HG03135 (cell line): Measurements from ENCODE around the gene CABP4.

Experiments
- ATAC-seq: cut with Tn5 transposase; IDR thresholded peaks from one replicate; pipeline ENCODE4 v1.9.1; 2021; ENCODE audit warnings: mild to moderate bottlenecking, moderate library complexity; ENCODE audit not compliant: unreplicated experiment

CABP4 gene

DNA sequence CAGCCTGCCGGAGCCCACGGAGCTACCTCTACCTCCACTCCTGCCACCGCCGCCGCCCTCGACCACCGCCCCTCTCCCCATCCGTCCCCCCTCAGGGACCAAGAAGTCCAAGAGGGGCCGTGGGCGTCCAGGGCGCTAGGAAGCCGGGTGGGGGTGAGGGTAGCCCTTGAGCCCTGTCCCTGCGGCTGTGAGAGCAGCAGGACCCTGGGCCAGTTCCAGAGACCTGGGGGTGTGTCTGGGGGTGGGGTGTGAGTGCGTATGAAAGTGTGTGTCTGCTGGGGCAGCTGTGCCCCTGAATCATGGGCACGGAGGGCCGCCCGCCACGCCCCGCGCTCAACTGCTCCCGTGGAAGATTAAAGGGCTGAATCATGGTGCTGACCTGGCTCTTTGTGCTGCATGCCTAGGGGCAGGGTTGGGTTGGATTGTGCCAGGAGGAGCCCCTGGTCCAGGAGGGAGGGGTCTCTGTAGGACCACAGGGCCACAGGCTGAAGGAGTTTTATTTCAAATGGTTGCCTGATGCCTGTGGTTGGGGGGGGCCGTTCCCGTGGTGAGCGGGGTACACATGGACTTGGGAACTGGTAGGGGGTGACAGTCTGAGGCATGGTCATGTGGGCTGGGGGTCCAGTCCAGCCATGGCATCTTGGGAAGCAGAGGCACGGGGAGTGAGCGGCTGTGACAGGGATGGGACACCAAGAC lies 20.0 kb upstream of the CABP4 start:
- no peak for ATAC-seq

DNA sequence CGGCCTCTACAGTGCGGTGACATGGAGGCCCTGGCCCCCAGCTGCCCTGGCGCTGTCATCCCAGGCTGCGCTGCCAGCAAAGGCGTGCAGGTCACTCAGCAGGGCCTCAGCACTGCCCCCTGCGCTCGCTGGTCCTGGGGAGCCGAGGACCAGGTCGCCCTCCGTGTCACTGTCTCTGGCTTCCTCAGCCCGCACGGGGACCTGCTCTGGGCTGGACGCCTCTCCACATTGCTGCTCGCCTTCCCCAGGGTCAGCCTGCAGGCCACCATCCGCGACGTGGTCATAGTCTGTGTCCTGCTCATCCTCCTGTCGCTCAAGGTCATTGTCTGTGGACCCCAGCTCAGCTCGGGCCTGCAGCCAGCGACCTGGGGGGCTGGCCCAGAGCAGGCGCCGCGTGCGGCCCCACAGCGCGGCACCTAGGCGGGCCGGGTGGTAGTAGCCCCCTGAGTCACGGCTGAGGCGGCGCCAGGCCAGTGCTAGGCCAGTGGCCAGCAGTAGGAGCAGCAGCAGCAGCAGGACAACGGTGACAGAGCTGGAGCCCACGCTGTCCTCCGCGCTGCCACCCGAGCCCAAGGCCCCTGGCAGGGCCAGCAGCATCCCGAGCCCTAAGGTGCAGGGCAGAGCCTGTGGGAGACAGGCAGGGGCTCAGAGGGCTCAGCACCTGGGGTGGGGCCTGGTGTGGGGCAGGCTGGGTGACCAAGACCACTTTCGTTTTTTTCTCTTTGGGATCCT lies 19.3 kb upstream of the CABP4 start:
- ATAC-seq, result no peak

DNA sequence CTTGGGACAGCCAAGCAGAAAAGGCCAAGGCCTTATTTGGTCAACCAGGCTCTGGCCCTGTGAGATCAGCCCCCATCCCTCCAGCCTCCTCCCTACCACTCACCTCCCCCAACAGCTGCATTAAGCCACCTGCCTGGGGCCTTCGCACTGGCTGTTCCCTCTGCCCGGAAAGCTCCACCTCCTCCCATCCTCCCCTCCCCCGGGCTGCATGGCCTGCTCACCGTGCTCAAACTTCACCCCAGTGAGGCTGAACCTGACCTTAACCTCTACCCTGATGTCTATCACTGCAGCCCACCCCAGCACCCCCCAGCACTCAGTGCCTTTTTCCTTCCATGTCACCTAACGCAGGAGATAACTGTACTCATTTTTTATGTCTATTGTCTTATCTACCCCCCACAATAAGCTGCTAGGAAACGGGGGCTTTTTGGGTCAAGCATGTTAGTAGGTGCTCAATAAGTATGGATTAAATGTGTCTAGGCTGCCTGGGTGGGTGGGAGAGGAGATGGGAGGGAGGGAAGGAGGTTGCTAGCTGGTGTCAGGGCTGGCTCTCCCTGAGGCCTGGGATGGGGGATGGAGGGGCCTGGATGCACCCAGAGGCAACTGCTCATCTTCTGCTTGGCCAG lies 18.6 kb upstream of the CABP4 start:
- ATAC-seq, result peak; percentile 38

DNA sequence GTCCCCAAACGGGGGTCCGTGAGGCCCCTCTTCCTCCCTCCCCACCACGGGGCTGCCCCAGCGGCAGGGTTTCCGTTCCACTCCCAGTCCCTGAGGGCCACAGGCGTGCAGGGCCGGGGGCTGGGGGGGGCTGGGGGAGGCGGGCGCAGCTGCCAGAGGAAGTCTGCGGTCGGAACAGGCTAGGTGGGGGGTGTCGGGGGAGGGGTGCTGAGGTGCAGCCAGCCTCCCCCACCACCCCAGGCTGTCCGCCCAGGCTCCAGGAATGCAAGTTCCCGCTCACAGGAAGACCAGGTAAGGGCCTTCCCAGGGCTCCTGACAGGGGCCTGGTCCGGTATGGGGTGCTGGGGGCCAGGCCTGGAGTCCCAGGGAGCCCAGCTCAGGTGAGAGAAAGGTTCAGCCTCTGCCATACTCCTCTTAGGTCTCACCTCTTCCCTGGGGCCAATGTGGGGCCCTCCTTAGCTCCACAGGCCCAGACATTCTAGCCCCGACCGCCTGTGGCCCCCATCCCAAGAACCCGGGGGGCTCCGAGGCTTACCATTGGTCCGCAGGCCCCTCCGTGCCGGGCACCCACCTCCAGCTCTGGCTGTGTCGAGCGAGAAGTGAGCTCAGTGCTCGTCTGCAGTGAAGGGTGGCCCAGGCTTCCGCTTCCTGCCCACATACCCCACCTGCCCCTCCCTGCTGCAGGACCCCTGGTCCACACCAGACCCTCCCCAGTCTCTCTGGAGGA lies 17.9 kb upstream of the CABP4 start, which contains the start of gene PTPRCAP:
PTPRCAP (minus strand) TSS at position 601 of the 727 bp plus-strand sequence; CDS start at position 538, 63 bp downstream.
- no peak for ATAC-seq

DNA sequence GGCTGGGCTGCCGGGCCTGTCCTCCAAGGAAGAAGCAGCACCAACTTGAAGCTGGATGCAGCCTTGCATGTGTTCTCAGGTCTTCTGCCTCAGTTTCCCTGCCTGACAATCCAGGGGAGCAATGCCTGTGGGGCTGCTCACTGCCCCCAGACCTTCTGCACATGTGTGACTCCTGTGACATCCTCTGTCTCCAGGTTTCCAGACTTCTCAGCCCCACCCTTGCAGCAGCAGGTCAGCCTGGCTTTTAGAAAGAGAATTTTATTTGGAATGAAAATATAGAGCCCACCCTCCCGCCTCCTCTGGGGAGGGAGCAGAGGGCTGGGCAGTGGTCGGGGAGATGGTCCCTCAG lies 17.4 kb upstream of the CABP4 start:
- ATAC-seq, result no peak

DNA sequence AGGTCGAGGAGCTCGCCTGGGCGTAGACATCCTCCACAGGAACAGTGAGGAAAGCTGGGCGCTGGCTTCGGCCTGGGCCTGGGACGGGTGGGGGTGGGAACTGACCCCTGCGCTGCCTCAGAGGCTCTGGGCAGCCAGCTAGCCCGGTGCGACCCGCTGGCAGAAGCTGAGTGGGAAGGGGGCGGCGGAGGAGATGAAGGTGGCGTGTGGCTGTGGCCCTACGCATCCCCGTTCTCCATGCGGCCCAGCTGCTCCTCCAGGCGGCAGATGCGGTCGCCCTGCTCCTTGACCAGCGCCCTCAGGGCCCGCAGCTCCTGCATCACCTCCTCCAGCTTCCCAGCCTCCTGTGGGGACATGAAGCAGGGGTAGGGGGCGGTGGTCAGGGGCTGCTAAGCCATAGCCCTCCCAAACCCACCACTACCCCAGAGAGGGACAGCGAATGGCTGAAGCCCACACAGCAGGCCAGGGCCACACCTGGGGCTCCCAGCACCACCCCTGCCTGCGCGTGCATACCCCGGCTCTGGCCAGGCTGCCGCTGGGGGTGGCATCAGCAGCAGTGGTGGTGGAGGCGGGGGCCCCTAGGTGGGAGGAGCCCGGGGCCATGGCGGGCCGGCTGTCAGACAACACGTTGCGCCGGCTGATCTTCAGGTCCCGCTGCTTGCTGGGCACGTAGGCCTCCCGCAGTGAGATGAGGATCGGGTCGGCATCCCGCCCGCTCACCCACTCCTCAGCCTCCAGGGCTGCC lies 16.8 kb upstream of the CABP4 start:
- no peak for ATAC-seq

DNA sequence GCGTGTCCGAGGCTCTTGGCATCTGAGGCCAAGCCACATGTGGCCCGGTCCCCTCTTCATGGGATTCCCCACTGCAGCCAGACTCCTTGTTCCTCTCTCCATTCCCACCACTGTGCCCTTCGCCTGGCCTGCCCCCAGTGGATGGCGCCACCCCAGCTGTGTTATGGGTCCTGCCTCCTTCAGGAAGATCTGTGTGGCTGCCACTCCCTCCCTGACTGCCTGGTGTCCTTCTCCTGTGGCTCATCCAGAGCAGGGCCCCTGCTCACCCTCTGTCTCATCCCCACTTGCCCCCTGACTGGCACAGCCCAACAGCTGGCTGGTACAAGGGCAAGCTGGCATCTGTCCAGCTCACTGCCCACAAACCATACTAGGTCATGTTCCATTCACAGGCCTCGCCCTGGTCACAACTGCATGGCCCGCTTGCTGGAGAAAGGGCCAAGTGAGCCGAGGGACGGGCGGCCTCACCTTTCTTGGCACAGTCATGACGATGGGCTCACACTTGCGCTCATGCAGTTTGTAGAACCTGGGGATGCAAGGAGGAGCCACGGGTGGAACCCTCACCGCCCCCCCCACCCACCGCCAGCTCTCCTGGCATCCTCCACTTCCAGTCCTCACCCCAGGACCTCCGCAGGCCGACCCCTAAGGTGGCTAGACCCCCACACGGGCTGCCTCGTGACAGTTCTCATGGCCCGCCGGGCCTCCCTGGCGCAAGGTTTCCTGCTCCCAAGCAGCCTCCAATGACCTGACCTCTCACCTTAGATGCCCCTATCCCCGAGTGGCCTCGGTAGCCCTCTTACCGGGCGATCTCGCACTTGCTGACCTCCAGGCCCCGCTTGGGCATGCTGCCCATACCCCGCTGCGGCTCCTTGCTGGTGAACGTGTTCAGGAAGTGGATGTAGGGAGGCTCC lies 15.6 kb upstream of the CABP4 start:
- ATAC-seq, result no peak

DNA sequence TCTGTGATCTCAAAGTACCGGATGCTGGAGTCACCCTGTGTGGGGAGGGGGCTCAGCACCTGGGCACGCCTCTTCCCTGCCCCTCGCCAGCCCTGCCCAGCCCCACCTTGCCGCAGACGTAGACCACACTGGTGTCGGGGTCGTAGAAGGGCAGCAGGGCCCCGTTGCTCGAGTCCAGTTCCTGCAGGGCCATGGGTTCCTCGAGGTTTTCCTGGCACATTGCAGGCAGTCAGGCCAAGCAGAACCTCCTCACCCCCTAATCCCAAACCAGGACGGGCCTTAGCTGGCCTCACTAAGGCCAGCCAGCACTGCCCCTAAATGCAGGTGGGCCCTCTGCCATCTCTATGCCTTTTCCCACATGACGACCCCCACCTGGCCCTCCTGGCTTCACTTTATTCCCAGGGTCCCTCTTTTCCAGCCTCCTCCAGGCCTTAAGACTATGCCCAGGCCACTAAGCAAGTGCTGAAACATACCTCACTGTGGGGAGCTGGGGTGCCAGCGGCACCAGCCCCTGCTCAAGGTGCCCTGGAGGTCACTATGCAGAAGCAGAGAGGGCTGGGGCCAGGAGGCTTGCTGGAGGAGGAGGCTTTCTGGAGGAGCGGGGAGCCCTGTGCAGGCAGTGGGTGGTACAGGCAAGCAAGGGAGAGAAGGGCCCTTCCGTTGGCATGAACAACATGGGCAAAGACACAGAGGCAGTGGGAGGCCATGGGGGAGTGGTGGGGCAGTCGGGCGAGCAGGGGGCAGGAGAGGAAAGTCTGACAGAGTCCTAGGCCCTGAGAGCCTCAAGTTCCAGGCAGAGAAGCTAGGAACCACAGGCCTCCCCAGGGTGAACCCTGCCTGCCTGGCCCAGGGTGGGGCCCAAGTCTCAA lies 14.7 kb upstream of the CABP4 start:
- ATAC-seq, result no peak

DNA sequence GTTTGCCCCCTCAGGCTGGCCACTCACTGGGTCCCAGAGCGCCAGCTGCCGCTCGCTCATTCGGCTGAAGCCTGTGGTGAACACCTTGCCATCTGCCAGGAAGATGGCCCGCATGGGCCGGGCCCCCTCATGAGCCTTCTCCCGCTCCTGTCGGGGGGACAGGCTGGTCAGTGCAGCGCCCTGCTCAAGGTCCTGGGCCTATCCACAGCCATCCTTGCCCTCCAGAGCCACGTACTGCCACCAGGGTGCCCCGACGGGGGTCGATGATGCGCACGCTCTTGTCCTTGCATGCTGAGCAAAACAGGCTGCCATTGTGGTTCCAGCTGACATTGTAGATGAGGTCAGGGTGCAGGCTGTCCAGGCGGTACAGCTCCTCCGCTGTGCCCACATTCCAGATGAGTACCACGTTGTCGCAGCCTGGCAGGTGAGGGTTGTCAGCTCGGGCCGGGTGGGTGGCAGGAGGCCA lies 14.0 kb upstream of the CABP4 start:
- no peak for ATAC-seq

DNA sequence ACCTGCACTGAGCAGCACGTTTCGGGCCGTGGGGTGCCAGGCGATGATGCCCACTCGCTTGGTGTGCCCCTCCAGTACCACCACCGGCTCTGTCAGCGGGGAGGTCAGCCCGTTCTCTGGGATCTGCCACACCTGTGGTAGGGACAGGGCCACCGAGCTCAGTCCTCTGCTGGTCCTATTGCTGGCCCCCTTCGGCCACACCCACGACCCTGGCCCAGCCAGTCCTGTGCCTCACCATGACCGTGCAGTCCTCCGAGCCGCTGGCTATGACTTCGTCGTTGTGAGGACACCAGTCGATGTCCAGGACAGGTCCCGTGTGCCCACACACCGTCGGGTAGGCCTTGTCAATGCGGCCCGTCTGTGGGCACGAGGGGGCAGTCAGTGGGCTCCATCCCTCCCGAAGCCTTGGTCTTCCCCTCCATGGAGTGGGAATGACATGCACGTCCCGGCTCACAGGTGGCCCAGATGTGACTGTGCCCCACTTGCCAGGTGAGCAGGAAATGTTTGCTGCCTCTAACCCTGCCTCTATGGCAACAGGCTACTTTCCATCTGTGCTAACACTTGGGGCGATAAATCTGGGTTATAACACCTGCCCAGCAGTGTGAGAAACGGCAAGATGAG lies 13.3 kb upstream of the CABP4 start:
- ATAC-seq, result no peak

DNA sequence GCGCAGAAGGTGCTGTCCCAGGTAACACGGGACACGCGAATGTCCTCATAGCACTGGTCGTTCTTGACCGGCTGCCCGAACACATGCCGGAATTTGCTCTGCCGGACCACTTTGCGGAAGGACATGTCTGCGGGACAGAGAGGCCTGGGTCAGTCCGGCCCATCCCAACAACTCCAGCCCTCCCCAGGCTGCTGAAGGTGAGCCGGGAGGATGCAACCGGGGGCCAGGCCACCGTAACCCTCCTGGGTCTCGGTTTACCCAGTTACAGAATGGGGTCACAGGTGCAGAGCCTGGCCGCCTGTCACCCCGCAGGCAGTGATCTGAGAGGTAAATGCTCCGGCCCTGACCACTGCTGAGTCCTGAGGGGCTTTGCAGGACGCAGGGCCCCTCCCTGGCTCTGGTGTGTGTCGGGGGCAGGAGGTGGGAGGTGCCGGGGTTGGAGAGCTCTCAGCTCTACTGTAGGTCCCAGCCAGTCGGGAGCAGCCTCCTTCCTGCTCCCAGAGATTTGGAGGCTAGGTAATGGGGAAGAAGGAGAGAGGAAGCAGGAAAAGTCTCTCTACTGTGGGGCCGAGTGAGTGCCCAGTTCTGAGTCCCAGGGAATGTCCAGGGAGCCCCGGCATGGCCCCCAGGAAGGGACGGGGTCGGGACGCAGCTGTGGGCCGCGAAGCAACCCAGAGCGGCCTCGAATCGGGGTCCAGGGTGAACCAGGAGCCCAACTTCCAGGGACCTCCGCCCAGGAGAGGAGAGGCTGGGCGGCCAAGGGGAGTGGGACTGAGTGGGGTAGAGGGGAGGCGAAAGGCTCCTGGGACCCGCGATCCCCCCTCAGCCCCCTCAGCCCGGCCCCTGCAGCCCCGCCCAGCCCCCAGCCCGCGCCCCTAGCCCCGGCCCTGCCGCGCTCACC lies 12.4 kb upstream of the CABP4 start:
- ATAC-seq, result no peak

DNA sequence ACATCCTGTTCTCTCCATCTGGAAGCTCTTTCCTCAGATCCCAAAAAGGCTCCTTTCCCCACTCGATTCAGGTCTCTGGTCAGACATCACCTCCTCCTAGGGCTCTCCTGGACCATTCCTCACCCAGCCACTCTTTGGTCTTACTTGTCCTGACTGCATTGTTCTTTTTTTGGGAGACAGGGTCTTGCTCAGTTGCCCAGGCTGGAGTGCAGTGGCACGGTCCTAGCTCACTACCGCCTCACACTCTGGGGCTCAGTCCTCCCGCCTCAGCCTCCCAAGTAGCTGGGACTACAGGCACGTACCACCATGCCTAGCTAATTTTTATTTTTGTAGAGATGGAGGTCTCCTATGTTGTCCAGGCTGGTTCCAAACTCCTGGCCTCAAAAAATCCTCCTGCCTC lies 9.6 kb upstream of the CABP4 start:
- no peak for ATAC-seq

DNA sequence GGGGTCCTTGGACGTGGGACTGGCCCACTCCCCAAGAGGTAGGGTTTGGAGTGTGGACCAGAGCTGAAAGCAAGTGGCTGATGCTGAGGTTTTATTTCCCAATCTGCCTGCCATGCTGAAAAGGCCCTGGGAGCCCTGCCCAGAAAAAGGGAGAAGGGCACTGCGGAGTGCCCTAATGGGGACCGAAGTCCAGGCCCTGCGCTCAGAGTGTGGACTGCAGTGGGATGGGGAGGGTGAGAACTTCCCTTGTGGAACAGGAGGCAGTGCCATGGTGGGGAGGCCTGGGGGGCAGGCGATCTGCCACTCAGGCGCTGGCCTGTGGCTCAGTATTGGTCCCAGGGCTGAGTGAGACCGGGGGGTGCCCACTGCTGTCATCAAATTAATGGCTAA lies 6.9 kb upstream of the CABP4 start:
- ATAC-seq, result no peak

DNA sequence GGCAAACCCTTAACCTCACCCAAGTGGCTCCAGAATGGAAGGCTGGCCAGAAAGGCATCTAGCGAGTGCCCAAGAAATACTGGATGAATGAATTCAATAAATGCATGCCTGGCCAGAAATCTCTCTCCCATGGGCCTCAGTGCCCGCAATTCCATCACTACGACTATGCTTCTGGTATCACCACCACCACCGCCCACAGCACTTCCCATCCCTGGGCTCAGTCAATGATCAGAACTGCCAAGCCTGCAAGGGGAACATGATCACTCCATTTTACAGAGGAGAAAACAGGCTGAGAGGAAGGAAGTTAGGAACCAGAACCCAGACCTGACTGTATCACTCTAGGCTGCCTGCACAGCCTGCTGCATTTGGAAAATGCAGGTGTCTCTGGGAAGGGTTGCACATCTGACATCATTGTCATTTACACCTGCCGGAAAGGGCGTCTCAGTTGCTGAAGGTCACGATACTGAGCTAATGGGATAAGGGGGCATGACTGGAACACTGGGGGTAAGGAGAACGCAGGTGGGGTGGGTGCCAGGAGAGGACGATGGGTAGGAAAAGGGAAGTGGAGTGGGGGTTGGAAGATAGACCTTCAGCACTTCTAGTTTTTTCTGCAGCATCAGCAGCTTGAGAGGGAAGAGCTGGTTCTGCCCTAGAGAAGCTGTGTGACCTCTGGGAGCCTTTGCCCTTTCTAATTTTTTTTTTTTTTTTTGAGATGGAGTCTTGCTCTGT lies 5.9 kb upstream of the CABP4 start:
- ATAC-seq, result no peak

DNA sequence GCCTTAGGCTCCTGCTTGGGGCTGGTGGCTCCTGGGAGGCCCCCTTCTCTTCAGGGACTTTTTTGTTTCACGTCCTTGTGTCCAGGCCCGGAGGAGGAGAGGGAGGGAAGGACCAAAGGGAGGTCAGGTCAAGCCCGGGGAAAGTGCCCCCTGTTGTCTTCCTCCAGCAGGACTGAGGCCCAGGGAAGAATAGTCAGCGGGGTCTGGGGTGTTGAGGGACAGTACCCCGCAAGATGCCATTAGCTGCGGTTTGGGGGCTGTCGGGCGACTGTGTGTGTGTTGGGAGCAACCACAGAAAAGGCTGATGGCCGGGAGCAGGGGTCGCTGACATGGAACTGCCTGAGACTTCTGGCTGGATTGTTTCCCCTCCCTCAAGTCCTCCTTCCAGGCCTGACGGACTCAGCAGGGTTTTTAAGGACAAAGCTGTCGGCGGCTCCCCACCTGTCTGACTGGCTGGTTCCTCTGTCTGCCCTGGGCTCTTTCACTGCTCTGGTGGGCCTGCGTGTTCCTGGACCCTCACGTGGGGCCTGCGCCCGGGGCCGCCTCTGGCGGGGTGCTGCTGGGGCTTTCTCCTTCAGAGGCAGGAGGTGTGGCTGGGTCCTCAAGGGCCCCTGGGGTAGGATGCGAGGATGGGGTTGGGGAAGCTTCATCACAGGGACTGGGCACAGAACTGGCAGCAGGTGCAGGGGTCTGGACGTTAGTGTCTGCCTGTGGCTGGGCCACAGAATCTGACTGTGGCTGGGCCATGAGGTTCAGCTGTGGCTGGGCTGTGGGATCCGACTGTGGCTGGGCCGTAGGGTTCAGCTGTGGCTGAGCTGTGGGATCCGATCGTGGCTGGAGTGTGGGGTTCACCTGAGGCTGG lies 4.1 kb upstream of the CABP4 start:
- no peak for ATAC-seq

DNA sequence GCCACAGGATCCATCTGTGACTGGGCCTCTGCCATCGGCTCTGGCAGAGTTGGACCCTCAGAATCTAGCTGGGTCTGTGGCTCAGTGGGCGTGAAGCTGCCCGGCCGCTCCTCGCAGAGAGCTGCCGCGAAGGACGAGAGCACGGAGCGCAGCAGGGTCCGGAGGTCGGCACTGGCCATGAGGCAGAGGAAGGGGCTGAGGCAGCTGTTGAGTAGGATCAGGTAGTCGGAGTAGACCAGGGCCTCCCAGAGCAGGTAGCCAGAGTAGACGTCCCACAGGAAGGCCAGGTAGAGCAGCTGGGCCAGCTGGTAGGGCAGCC lies 3.5 kb upstream of the CABP4 start:
- ATAC-seq, result no peak
